Rectal smooth muscle tissue (tissue), 1 donor: ENCODE data around the gene TSC22D2.

Source experiments
- H3K27ac ChIP-seq: one replicate; pipeline ENCODE4 v1.7.0; 2013; ENCODE audit warnings: low read depth, low read length, inconsistent platforms
- H3K27me3 ChIP-seq: one replicate; pipeline ENCODE4 v1.7.0; 2013; ENCODE audit warnings: low read length; ENCODE audit not compliant: control insufficient read depth, insufficient read depth
- H3K36me3 ChIP-seq: one replicate; pipeline ENCODE4 v1.7.0; 2013; ENCODE audit warnings: low read length; ENCODE audit not compliant: control insufficient read depth, insufficient read depth
- H3K4me1 ChIP-seq: one replicate; pipeline ENCODE4 v1.7.0; 2013; ENCODE audit warnings: low read length; ENCODE audit not compliant: control insufficient read depth, insufficient read depth
- H3K4me3 ChIP-seq: one replicate; pipeline ENCODE4 v1.7.0; 2013; ENCODE audit warnings: low read length
- H3K9ac ChIP-seq: one replicate; pipeline ENCODE4 v1.7.0; 2013; ENCODE audit warnings: low read length

TSC22D2 gene

GRCh38 chr3:150446470-150446977, 38.4 kb downstream of the TSC22D2 start:
- Histone ChIP-seq H3K27ac (no peak overlapping the region), H3K4me1 (peaks cover 10% of the 10 kb centered on the region)

DNA sequence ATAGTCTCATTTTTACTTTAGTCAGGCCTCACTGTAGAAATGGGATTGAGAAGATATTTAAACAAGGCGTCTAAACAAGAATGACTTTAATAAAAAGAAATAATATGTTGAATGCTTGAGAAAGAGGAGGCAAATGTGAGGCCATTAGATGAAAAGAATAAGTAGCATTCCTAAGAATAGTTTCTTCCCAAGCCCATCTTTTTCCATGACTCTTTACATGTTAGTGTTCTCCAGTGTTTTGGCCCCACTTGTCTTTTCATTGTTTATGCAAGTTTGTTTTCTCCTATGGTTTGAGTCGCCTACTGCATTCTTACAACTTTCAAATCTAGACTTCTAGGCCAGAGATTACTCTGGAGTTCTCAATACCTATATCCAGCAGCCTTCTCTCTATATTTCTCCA, 39.0 kb downstream of the TSC22D2 start:
- Histone ChIP-seq H3K27me3 (no peaks in the 10 kb centered on the region), H3K4me3 (no peak overlapping the region), H3K36me3 (no peaks in the 10 kb centered on the region), H3K9ac (no peak overlapping the region), H3K4me1 (peaks cover 10% of the 10 kb centered on the region), H3K27ac (no peak overlapping the region)

More at GRCh38 chr3:150446470-150446977, 38.4 kb downstream of the TSC22D2 start:
- no peak overlapping the region for H3K9ac ChIP-seq
- H3K27me3 ChIP-seq: no peaks in the 10 kb centered on the region
- H3K36me3 ChIP-seq: no peaks in the 10 kb centered on the region
- no peak overlapping the region for H3K4me3 ChIP-seq

- Histone ChIP-seq H3K4me3 (no peak overlapping the region), H3K27ac (no peak overlapping the region), H3K27me3 (no peaks in the 10 kb centered on the region), H3K4me1 (peaks cover 10% of the 10 kb centered on the region), H3K36me3 (no peaks in the 10 kb centered on the region), H3K9ac (no peak overlapping the region)
These were observed 39.8 kb downstream of the TSC22D2 start for GRCh38 chr3:150447631-150448465.

DNA sequence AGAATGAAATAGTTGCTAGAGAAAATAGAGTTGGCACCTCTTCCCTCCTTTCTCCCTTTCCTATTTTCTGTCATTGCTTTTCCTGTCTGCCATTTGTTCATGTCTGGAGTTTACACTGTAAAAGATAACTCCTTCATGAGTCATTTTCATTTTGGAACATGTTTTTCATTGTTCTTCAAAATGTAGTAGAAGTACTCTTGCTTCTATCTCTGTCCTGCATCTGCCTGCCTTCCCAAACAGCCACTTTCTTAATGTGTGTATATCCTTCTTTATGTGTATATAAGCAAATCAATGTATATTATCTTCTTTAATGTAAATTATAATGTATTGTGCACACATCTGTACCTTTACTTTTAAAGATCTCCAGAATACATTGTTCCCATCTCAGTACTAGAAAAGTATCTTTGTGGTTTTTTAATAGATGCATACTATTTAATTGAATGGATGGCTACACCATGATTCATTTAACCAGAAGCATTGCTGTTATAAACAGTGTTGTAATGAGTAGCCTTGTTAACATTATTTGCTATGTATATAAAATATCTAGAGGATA, 41.1 kb downstream of the TSC22D2 start:
- no peaks in the 10 kb centered on the region for H3K27me3 ChIP-seq
- peaks cover 10% of the 10 kb centered on the region for H3K4me1 ChIP-seq
- H3K27ac ChIP-seq: no peak overlapping the region
- no peak overlapping the region for H3K4me3 ChIP-seq
- no peak overlapping the region for H3K9ac ChIP-seq
- no peaks in the 10 kb centered on the region for H3K36me3 ChIP-seq

- H3K27ac ChIP-seq: no peak overlapping the region
- H3K9ac ChIP-seq: no peak overlapping the region
- no peak overlapping the region for H3K4me3 ChIP-seq
- no peaks in the 10 kb centered on the region for H3K27me3 ChIP-seq
- H3K4me1 ChIP-seq: peaks cover 14% of the 10 kb centered on the region
- no peaks in the 10 kb centered on the region for H3K36me3 ChIP-seq
These were observed 42.8 kb downstream of the TSC22D2 start for GRCh38 chr3:150450916-150451315.

DNA sequence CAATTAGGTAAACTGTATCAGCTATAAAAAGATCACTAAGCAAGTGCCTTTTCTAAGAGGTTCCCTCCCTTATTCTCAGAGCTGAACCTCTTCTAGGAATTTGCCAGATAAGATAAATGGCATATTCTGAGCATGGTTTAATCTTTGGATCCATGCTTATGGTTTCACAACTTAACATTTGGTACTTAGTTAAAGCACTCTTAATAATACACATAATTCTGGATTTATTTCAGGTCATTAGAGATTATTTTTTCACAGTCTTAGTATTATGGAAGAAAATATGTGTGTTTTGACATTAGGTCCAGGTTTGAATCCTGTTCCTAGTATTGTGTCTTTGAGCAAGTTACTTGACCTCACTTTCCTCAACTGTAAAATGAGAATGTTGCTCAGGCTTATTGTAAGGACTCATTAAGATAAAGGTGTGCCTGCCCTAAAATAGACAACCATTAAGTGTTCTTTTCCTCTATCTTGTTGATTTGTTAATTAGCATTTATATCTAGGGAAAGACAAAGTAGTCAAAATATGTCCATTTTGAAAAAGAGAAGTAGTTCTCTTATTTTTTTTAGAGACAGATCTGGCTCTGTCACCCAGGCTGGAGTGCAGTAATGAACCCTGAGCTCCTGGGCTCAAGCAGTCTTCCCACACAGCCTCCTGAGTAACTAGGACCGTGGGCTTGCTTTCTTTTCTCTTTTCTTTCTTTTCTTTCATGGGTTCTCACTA, 43.4 kb downstream of the TSC22D2 start:
- Histone ChIP-seq H3K36me3 (no peaks in the 10 kb centered on the region), H3K27ac (no peak overlapping the region), H3K27me3 (no peaks in the 10 kb centered on the region), H3K9ac (no peak overlapping the region), H3K4me1 (peaks cover 14% of the 10 kb centered on the region), H3K4me3 (no peak overlapping the region)

DNA sequence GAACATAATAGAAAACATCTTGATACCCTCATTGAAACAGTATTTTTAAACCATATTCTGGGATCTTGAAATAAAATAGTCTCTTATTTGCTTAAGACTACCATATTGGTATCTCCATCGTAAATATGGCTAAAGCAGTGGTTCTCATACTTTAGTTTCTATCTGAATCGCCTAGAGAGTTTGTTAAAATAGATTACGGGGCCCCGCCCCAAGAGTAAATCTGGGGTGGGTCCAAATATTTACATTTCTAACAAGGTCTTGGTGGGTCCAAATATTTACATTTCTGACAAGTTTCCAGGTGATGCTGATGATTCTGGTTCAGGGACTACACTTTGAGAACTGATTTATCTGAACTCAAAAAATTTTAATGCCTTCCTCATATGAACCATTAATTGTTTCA, 45.3 kb downstream of the TSC22D2 start:
- H3K27me3 ChIP-seq: no peaks in the 10 kb centered on the region
- H3K4me3 ChIP-seq: no peak overlapping the region
- peaks cover 12% of the 10 kb centered on the region for H3K4me1 ChIP-seq
- H3K27ac ChIP-seq: no peak overlapping the region
- no peaks in the 10 kb centered on the region for H3K36me3 ChIP-seq
- H3K9ac ChIP-seq: no peak overlapping the region

DNA sequence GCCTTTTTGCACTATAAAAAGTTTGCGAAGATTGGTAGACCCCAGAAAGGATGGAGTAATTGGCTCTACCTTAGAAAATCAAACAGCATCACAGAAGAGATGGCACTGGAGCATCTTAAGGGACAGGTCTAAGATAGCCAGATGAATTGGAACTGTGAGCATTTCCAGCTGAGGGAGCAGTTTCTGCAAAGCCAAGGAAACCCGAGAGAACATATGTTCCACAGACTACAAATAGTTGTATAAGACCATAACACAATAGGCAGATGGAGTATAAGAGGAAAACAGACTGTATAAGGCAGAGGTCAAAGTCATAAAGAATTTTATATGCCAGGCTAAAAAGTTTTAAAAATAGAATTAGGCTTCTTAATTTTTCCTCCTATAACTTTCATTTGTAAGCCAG, 46.0 kb downstream of the TSC22D2 start:
- H3K4me3 ChIP-seq: no peak overlapping the region
- peaks cover 9% of the 10 kb centered on the region for H3K4me1 ChIP-seq
- H3K27me3 ChIP-seq: no peaks in the 10 kb centered on the region
- H3K36me3 ChIP-seq: no peaks in the 10 kb centered on the region
- no peak overlapping the region for H3K27ac ChIP-seq
- H3K9ac ChIP-seq: no peak overlapping the region

DNA sequence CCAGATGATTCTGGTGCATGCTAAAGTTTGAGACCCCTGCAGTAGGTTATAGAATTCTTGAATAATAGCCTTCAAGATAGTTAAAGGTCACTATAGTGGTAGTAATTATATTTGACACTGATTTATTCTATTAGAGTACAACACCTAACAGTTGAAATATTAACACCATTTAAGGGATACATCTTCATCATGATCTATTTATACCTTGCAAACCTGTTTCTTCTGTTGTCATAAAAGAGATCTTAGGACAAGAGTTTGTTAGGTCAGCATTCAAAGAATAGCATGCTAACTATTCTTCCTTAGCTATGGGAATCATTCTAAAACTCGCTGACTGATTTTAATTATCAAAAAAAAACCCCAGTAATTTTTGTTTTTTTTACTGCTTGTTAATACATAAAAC, 46.5 kb downstream of the TSC22D2 start:
- Histone ChIP-seq H3K4me3 (no peak overlapping the region), H3K36me3 (no peaks in the 10 kb centered on the region), H3K27ac (peak overlapping the region; percentile 19), H3K4me1 (peaks cover 8% of the 10 kb centered on the region), H3K9ac (no peak overlapping the region), H3K27me3 (no peaks in the 10 kb centered on the region)

GRCh38 chr3:150455341-150455740, 47.2 kb downstream of the TSC22D2 start:
- no peak overlapping the region for H3K27ac ChIP-seq
- no peak overlapping the region for H3K4me3 ChIP-seq
- no peaks in the 10 kb centered on the region for H3K36me3 ChIP-seq
- no peak overlapping the region for H3K9ac ChIP-seq
- H3K27me3 ChIP-seq: no peaks in the 10 kb centered on the region
- H3K4me1 ChIP-seq: peaks cover 8% of the 10 kb centered on the region

DNA sequence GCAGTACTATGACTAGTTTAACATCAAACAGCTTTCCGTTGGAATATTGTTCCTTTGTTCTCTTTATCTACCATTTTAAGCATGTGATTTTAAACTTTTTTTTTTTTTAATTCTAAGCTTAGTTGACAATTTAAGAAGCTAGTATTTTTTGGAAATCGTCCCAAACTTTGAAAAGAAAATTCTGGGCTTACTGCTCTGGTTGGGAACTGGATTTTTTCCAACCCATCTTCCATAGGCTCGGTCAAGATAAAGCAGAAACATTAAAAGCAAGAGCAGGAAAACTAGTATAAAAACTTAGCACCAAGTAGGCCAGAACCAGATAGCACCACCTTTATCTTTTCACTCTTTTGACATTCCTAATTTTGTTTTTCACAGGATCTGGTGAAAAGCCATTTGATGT, 49.9 kb downstream of the TSC22D2 start:
- no peaks in the 10 kb centered on the region for H3K36me3 ChIP-seq
- peaks cover 4% of the 10 kb centered on the region for H3K4me1 ChIP-seq
- H3K4me3 ChIP-seq: no peak overlapping the region
- no peaks in the 10 kb centered on the region for H3K27me3 ChIP-seq
- no peak overlapping the region for H3K27ac ChIP-seq
- H3K9ac ChIP-seq: no peak overlapping the region

- no peak overlapping the region for H3K9ac ChIP-seq
- no peak overlapping the region for H3K27ac ChIP-seq
- no peak overlapping the region for H3K4me3 ChIP-seq
- H3K27me3 ChIP-seq: no peaks in the 10 kb centered on the region
- H3K4me1 ChIP-seq: no peaks in the 10 kb centered on the region
- H3K36me3 ChIP-seq: no peaks in the 10 kb centered on the region
These were observed 52.4 kb downstream of the TSC22D2 start for GRCh38 chr3:150460484-150460883.
